GM21423 (cell line): ENCODE results near the gene TMEM196.

Experiments used
- ATAC-seq: cut with Tn5 transposase; IDR thresholded peaks from one replicate; pipeline ENCODE4 v1.9.1; 2021; ENCODE audit warnings: mild to moderate bottlenecking, moderate library complexity; ENCODE audit not compliant: unreplicated experiment

TMEM196 gene

DNA sequence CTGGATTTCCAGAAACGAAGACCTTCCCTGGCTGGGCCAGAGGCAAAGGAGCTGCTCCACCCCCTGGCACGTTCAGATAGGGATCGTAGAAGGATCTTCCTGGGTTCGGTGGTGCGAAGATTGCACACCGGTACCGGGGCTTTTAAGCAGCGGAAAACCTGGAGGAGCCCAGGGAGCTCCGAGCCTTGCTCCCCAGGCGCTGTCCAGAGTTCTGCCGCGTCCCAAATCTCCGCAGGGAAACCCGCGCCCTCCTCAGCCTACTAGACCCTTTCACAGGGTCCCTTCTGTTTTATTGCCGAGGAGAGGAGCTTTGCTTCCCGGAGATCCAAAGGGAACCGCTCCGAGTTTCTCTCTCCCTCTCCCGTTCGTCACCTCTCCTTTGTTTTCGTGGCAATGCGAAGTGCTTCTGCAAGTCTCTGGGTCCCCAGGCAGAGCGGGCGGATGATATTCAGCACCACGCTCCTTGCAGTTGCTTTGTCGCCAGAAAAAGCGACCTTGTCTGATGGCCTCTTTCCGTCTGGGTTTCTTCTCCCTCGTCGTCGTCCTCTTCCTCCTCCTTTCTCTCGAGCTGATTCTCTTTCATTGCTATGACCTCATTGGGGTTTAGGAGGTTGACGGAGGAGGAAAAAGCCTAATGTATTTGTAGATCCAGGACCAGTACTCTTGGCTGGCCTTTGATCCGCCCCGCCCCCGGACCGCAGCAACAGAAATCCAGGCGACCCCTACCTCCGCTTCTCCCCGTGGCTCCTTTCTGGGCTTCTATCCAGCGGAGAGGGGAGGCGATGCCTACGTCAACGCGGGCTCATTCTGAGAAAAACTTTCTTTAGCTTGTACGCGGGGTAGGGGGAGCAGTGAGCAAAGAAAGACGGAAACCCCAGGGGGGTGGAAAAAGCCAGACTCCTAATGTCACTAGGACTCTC lies at the start of gene TMEM196:
TMEM196 (minus strand) TSS at position 777 of the 920 bp plus-strand sequence. CDS start 921 bp downstream, outside the sequence.
- ATAC-seq, result no peak

GRCh38 chr7:19816128-19816527 lies 42.7 kb upstream of the TMEM196 start:
- no peak for ATAC-seq

DNA sequence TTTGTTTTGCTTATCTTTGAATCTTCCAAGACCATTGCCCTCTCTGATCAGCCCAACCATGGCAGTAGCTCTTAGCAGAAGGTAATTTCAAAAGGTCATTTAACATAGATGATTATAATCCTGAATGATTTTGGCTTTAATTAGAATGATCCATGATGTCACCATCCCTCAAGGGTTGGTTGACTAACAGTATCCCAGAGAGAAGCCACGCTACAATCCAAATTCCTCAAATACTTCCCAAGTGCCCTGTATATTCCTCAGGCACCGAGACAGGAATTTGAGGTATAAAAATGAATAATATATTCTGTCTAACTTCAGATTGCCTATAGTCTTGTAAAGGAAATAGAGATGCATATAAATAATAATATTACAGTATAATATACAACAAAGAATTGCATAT lies 42.1 kb upstream of the TMEM196 start:
- ATAC-seq, result no peak

- no peak for ATAC-seq
Measured at GRCh38 chr7:19814776-19815175, 41.4 kb upstream of the TMEM196 start.

DNA sequence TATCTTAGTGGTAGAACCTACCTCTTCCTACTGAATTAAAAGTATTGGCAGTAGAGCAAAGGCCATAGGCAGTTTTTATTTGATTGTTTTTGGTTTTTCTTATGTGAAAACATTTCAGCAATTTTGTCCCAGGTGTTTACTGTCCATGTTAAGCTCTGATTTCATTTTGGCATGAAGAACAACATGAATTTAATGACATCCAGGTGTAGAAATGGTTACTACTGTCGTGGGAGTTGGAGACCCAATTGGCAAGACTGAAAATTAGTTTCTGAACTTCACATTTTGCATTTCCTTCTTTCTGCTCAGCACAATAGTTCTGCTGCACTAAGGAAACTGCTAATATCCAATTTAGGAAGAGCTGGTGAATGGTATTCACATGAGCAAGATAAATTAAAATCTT lies 38.0 kb upstream of the TMEM196 start:
- no peak for ATAC-seq

DNA sequence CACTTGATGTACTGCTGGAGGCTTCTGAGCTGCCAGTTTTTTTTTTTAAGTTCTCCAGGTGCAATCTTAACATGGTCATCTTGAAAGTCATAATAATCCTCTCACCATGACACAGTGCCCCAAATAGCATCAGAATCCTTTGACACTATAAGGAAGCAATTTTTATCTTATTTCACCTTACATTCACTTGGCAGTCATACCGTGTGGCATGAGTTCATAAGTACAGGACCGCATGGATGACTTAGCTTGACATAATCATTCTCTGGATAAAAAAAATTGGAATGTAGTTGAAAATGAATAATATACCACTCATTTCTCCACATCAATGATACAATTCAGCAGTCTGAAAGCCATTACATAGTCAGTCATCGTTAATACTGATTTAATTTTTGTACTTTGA lies 25.6 kb upstream of the TMEM196 start:
- ATAC-seq, result no peak

- ATAC-seq, result no peak
Measured at GRCh38 chr7:19783541-19783940, 10.1 kb upstream of the TMEM196 start.

GRCh38 chr7:19776981-19777380 lies 3.6 kb upstream of the TMEM196 start:
- ATAC-seq, result no peak

- ATAC-seq, result no peak
Measured at GRCh38 chr7:19775578-19775977, 2.2 kb upstream of the TMEM196 start.

- no peak for ATAC-seq
Measured at GRCh38 chr7:19772306-19772705, 1.1 kb downstream of the TMEM196 start.

DNA sequence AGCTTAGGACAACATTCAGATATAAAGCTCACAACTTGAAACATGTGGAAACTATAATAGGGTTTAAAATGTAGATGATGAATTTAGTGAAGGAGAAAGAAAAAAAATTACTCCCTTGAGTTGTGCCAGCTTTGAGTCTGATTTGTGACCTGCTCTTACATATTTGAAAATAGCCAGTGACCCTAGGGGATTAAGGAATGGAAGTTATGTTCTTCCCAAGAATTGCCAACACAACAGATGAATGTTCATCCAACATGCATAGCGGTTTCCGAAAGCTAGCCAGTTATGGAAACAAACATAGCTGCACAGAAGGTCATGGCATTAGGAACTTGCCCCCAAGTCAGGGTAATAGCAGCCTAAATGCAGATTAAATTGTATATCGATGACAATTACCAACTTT lies 10.8 kb downstream of the TMEM196 start:
- no peak for ATAC-seq

- no peak for ATAC-seq
Measured at GRCh38 chr7:19754521-19755116, 18.8 kb downstream of the TMEM196 start.

DNA sequence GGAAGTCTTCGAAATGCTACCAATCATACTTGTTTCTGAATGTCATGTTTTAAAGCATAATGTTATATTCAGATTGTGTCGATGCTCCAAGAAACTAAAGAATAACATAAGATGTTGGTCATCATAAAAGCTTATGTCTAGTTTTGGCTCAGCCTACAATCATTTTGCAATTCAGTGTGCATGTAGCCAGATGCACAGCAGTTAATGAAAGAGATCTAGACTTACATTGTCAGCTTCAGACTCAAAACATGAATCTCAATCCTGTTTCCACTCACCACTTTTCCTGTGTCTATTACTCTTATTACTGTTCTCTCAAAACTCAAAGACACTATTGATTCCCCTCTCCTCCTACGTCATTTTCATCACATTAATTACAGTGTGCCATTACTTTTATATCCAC lies 21.4 kb downstream of the TMEM196 start:
- no peak for ATAC-seq

- ATAC-seq, result no peak
Measured at GRCh38 chr7:19749658-19750057, 23.8 kb downstream of the TMEM196 start.

- ATAC-seq, result no peak
Measured at GRCh38 chr7:19747740-19748339, 25.6 kb downstream of the TMEM196 start.

- ATAC-seq, result no peak
Measured at GRCh38 chr7:19744075-19744474, 29.3 kb downstream of the TMEM196 start.

DNA sequence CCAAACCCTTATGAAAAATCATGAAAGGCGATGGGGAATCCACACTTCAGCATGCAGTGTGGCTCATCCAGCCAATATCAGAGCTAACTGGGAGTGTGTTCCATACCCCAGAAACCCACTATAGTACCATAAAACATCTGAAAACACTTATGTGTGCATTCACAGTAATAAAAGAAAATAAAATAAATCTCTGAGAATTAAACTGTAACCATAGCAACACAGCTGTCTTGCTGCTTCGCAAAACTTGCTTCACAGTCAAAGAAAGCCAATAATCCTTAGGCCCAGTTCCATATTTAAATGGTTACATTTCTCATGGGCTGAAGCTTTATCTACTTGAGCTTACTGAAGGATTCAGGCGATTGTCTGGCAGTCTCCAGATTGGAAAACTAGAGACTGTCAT lies 44.7 kb downstream of the TMEM196 start:
- no peak for ATAC-seq

GRCh38 chr7:19725770-19726169 lies 47.6 kb downstream of the TMEM196 start:
- ATAC-seq, result no peak

GRCh38 chr7:19715499-19715898 lies 57.9 kb downstream of the TMEM196 start:
- no peak for ATAC-seq

DNA sequence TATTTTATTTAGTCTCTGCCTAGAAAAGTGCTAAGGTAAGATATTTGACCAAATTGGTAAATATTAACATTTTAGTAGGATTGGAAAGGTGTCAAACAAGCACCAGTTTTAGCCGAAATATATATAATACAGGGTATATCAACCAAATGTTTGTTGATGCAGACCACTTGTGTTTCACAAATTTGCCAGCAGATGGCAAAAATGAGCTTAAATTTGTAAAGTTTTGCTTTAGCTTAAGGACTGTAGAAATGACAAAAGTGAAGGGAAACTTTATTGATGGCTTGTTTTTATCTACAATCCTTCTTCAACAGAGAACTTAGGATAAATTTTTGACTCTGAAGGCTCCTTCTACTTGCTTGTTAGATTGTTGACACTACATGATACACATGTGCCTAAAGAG lies 59.7 kb downstream of the TMEM196 start:
- ATAC-seq, result no peak

- no peak for ATAC-seq
Measured at GRCh38 chr7:19709249-19709578, 64.2 kb downstream of the TMEM196 start.
